Gastrocnemius medialis (tissue), 4 donors: ENCODE results near the gene MED9. TPM values are rescaled to one million over a fixed set of nuclear protein-coding genes. Genes with fewer than 3 reads are reported as not detected.
A peak's percentile ranks its signal among the peaks of the same experiment; 100 is the strongest.

ENCODE experiments used
- ATAC-seq, 2 donors: fragments of 150-250 bp; one replicate each; pipeline ENCODE4 v1.9.1; 2016
- DNase-seq, 2 donors: peaks; one replicate each; pipeline ENCODE4 v3.0.0-alpha.2; 2019
- H3K27ac ChIP-seq, 4 donors: fragments of 200-600 bp; sonication (generic); 1 replicate in 1 of 4; 2 replicates in 3 of 4; pipeline ENCODE4 v1.5.1; 2016 to 2018; ENCODE audit warnings: mild to moderate bottlenecking in 2 of 4, moderate library complexity in 1 of 4
- H3K27me3 ChIP-seq, 3 donors: fragments of 200-600 bp; sonication (generic) in 2 of 3; 1 replicate in 1 of 3; 2 replicates in 2 of 3; pipeline versions ENCODE4 v1.5.1 to v1.6.0; 2016 to 2019; ENCODE audit warnings: mild to moderate bottlenecking in 1 of 3, moderate library complexity in 1 of 3
- H3K36me3 ChIP-seq, 2 donors: fragments of 200-600 bp; sonication (generic) in 1 of 2; one replicate each; pipeline ENCODE4 v1.5.1; 2017 to 2018
- H3K4me1 ChIP-seq, 2 donors: fragments of 200-600 bp; sonication (generic) in 1 of 2; one replicate each; pipeline ENCODE4 v1.5.1; 2016 to 2017; ENCODE audit warnings: mild to moderate bottlenecking in 2 of 2
- H3K4me3 ChIP-seq, 4 donors: fragments of 200-600 bp; sonication (generic) in 3 of 4; 1 replicate in 1 of 4; 2 replicates in 3 of 4; pipeline ENCODE4 v1.5.1; 2016 to 2019; ENCODE audit warnings: mild to moderate bottlenecking in 2 of 4
- H3K9me3 ChIP-seq, 3 donors: fragments of 200-600 bp; sonication (generic) in 2 of 3; 1 replicate in 1 of 3; 2 replicates in 2 of 3; pipeline ENCODE4 v1.5.1; 2016 to 2019
- POLR2A ChIP-seq, 2 donors: fragments of 450-650 bp; IDR thresholded peaks; one replicate each; pipeline ENCODE4 v1.6.1; 2017; ENCODE audit warnings: antibody characterized with exemption in 2 of 2, mild to moderate bottlenecking in 2 of 2, moderate library complexity in 2 of 2
- in situ Hi-C, 4 donors: fragments of 200-750 bp; cut with MboI; loops; one replicate each; pipeline versions ENCODE4 v1.15.0 to v1.8.0; 2017; ENCODE audit warnings: low sequenced_read_pairs in 4 of 4
- intact Hi-C: fragments of 100-400 bp; cut with DNase I; formaldehyde crosslinking; loops from one replicate; pipeline ENCODE4 v1.15.1; 2023; ENCODE audit warnings: low total_unique reads
- total RNA-seq, 4 donors: library from RNA; depleted of rRNA; stranded (reverse); fragments of >200 nt; gene quantifications; one replicate each; pipeline versions ENCODE4 v1.1.0 to v1.2.3, GENCODE V29; 2016
- TF ChIP-seq, protein P1 (sequence below), 5 experiments: fragments of 450-650 bp in 3 of 5; fragments of 200-600 bp in 2 of 5; sonication (generic) in 2 of 5; IDR thresholded peaks in 4 of 5; conservative IDR thresholded peaks in 1 of 5; 1 replicate in 4 of 5; 2 replicates in 1 of 5; pipeline ENCODE4 v1.5.1; 2016 to 2019; ENCODE audit warnings: antibody characterized with exemption in 5 of 5, mild to moderate bottlenecking in 3 of 5, moderate library complexity in 3 of 5

The MED9 gene
- total RNA-seq, 4 donors from 2014 or later, result 20.4 to 33.7 (median 27.7) TPM

DNA sequence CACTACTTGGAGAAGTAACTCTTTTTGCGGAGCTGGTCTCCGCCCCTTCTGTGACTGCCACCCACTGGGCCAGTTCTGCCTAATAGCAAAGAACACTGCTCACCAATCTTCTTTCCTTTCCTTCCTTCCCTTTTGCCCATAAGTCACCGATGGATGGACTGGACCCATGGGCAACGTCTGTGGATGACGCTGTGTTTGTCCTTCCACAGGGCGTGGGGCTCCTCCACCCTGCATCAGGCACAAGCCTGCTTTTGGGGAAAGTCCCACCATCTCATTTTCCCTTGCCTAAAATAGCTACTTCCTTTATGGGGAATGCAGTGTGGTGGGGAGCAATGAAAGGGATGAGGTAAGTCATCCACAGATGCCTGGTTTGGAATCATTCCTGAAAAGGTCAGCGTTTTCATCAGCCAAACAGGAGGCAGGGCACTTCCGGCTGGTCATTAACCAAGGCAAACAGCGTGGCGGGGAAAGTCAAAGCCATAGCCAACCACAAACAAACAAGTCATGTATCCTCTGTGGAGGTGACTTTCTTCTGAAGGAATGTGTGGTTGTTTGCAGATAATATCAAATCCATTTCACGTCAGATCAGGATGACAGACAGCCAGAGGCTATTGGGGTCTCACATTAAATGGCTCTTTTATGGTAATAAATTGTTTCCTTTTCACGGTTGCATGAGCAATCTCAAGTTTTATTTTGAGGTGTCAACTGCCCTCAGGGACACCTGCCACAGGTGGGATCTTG lies 30.7 kb upstream of the MED9 start:
- Histone ChIP-seq H3K27me3 (peaks cover 0 to 10% (median 2%) of the 10 kb centered on the region in 3 donors), H3K36me3 (no peaks in the 10 kb centered on the region), H3K9me3 (no peaks in the 10 kb centered on the region), H3K27ac (peak overlapping the region; percentile 24 to 61 (median 40)), H3K4me3 (no peak overlapping the region), H3K4me1 (peaks cover 7 to 10% of the 10 kb centered on the region in 2 donors)
- TF ChIP-seq, protein P1, sequence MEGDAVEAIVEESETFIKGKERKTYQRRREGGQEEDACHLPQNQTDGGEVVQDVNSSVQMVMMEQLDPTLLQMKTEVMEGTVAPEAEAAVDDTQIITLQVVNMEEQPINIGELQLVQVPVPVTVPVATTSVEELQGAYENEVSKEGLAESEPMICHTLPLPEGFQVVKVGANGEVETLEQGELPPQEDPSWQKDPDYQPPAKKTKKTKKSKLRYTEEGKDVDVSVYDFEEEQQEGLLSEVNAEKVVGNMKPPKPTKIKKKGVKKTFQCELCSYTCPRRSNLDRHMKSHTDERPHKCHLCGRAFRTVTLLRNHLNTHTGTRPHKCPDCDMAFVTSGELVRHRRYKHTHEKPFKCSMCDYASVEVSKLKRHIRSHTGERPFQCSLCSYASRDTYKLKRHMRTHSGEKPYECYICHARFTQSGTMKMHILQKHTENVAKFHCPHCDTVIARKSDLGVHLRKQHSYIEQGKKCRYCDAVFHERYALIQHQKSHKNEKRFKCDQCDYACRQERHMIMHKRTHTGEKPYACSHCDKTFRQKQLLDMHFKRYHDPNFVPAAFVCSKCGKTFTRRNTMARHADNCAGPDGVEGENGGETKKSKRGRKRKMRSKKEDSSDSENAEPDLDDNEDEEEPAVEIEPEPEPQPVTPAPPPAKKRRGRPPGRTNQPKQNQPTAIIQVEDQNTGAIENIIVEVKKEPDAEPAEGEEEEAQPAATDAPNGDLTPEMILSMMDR (IDR thresholded peaks at IDR 0.05 in 4 of 5, conservative IDR thresholded peaks at IDR 0.05 in 1 of 5), result no peak
- TF ChIP-seq POLR2A (IDR thresholded peaks at IDR 0.05), result peak in 1 of 2 donors; percentile 10
- DNase-seq (peak in 1 of 2 donors; percentile 48), ATAC-seq (peak; percentile 71 to 72)
- intact Hi-C loops (loop anchor here (5.0 kb wide), 1 partner anchor 49 kb away; no protein-coding TSS in a partner anchor), in situ Hi-C loops (no loop called here)

GRCh38 chr17:17446666-17447155 lies 30.1 kb upstream of the MED9 start:
- no peak overlapping the region for H3K4me3 ChIP-seq
- intact Hi-C loops, result loop anchor here (5.0 kb wide), 1 partner anchor 49 kb away; no protein-coding TSS in a partner anchor
- ATAC-seq, result no peak
- no peaks in the 10 kb centered on the region for H3K9me3 ChIP-seq
- TF ChIP-seq, protein P1 (IDR thresholded peaks at IDR 0.05 in 4 of 5, conservative IDR thresholded peaks at IDR 0.05 in 1 of 5), result no peak
- TF ChIP-seq POLR2A (IDR thresholded peaks at IDR 0.05), result no peak
- H3K27ac ChIP-seq, result peak overlapping the region in 3 of 4 donors; percentile 13 to 57 (median 24)
- in situ Hi-C loops, result no loop called here
- DNase-seq, result no peak
- no peaks in the 10 kb centered on the region for H3K36me3 ChIP-seq
- H3K4me1 ChIP-seq, result peaks cover 7 to 10% of the 10 kb centered on the region in 2 donors
- H3K27me3 ChIP-seq, result peaks cover 0 to 10% (median 0%) of the 10 kb centered on the region in 3 donors

- intact Hi-C loops, result loop anchor here (5.0 kb wide), 1 partner anchor 50 kb away; no protein-coding TSS in a partner anchor
- TF ChIP-seq, protein P1 (IDR thresholded peaks at IDR 0.05 in 4 of 5, conservative IDR thresholded peaks at IDR 0.05 in 1 of 5), result no peak
- no peak for TF ChIP-seq POLR2A (IDR thresholded peaks at IDR 0.05)
- peaks cover 7 to 10% of the 10 kb centered on the region in 2 donors for H3K4me1 ChIP-seq
- no peaks in the 10 kb centered on the region for H3K9me3 ChIP-seq
- no peak overlapping the region for H3K4me3 ChIP-seq
- H3K36me3 ChIP-seq, result no peaks in the 10 kb centered on the region
- H3K27me3 ChIP-seq, result peaks cover 0 to 10% (median 0%) of the 10 kb centered on the region in 3 donors
- in situ Hi-C loops, result no loop called here
- DNase-seq (no peak), ATAC-seq (no peak)
- H3K27ac ChIP-seq, result peak overlapping the region in 1 of 4 donors; percentile 57
Measured at GRCh38 chr17:17447264-17447663, 29.5 kb upstream of the MED9 start.

GRCh38 chr17:17448076-17448475 lies 28.7 kb upstream of the MED9 start:
- no peak for TF ChIP-seq POLR2A (IDR thresholded peaks at IDR 0.05)
- TF ChIP-seq, protein P1 (IDR thresholded peaks at IDR 0.05 in 4 of 5, conservative IDR thresholded peaks at IDR 0.05 in 1 of 5), result no peak
- H3K4me3 ChIP-seq, result no peak overlapping the region
- H3K36me3 ChIP-seq, result no peaks in the 10 kb centered on the region
- H3K27me3 ChIP-seq, result peaks cover 0 to 10% (median 0%) of the 10 kb centered on the region in 3 donors
- DNase-seq (no peak), ATAC-seq (no peak)
- no peaks in the 10 kb centered on the region for H3K9me3 ChIP-seq
- intact Hi-C loops (loop anchor here (5.0 kb wide), 1 partner anchor 51 kb away; no protein-coding TSS in a partner anchor), in situ Hi-C loops (no loop called here)
- no peak overlapping the region for H3K27ac ChIP-seq
- H3K4me1 ChIP-seq, result peaks cover 7 to 10% of the 10 kb centered on the region in 2 donors
